NCI-H2171 treated with DMSO at 0.1 percent for 48 hours (cell line): ENCODE measurements around the gene IMPACT.

ENCODE experiments used
- DNase-seq: peaks from one replicate; lab custom pipeline; 2025; lab: John Stamatoyannopoulos, UW

Gene IMPACT

GRCh38 chr18:24426073-24426397 is 435 bp upstream of the IMPACT start:
- DNase-seq = no peak

DNA sequence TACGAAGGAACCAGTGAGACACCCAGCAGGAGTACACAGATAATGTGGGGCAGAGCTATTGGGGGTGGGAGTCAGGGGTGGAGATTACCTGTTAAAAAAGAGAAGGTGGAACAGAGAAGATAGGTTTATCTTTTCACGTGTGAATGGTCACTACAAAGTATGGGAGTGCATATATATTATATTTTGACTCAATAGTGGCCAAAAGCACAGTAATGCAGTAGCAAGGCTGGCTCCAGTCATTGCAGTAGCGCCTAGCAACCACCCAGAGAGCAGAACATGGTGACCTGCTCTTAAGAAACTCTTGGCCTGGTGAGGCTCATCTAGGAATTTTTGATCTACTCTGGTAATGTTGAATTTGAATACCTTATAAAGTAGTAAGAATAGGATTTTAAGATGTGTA is 1.0 kb downstream of the IMPACT start:
- DNase-seq = peak; percentile 10

- DNase-seq = no peak
Observed at GRCh38 chr18:24428709-24429108, 2.2 kb downstream of the IMPACT start.

GRCh38 chr18:24429188-24429587 is 2.7 kb downstream of the IMPACT start:
- DNase-seq = no peak

- DNase-seq = no peak
Observed at GRCh38 chr18:24432618-24433017, 6.1 kb downstream of the IMPACT start.

DNA sequence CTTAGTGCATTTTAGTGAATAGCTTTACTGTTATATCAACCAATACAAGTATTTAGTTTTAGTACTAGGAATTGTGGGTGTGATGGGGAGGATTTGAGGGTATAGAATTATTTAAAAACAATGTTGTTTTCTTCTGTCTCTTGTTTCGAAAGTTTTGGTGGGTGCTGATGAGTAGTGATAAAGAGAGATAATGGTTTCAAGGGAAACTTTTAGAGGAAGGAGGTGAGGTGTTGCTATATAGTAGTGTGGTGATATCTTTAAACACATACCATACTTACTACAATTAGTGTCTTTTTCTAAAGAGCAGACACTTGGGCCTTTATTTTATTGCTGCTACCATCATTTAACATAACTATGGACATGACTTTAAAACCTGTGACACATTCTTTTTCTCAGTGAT is 10.5 kb downstream of the IMPACT start:
- no peak for DNase-seq

DNA sequence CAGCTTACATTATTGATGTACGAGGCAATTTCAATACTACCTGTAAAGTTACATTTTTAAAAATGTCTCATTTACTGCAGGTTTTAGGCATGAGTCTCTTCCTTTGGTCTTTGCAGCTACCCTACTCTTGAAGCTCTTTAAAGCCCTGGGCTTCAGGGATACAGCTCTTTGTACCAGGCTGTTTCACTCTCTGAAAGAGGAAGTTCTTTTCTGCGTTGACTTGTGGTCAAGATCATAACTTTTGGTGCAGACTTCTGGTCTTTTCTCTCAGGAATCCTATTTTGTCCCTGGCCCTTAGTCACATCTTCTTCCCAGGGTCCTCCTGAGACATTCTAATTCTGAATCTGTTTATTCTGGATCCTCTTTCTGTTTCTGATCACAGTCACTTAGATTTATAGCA is 17.4 kb downstream of the IMPACT start:
- no peak for DNase-seq

DNA sequence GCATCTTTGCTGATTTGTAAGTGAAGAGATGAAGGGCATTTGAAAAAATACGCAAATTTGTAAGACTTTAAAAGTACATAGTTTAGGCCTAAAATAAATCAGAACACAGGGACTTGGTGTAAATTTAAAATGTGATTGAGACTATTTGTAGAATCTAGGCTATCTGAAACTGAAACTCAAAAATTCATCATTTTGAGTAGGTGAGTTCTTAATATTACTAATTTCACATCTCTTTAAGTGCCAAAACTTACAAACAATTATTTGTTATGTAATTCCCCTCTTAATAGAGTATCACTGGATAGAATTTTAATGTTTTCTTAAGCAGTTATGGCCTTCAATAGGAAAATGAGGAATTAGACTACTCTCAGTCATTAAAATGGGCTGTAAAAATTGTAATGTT is 20.0 kb downstream of the IMPACT start:
- no peak for DNase-seq

DNA sequence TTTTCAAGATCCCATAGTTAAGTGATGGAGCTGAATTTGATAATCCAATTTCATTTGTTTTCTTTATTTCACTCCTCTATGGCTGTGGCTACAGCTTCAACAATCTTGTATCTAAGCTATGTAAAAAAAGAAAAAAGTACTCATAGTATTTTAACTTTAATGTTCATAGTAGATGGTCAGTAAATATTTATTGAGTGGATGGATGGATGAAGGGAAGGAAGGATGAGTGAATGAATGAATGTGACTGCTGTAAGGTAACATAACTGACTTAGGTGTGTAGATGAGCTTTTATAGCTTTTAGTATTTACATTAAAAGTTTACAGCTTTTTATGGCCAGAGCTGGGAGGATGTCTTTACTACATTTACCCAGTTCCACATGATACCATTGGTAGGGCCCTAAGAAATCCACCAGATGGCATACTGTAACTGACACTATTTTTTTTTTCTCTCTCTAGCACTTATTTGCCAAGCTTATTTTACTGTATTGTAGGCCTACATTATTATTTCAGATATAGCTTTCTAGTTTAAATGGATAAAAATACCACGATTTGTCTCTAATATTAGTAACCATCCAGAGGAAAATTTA is 20.6 kb downstream of the IMPACT start:
- peak; percentile 82 for DNase-seq

- DNase-seq = no peak
Observed at GRCh38 chr18:24447961-24448360, 21.5 kb downstream of the IMPACT start.

DNA sequence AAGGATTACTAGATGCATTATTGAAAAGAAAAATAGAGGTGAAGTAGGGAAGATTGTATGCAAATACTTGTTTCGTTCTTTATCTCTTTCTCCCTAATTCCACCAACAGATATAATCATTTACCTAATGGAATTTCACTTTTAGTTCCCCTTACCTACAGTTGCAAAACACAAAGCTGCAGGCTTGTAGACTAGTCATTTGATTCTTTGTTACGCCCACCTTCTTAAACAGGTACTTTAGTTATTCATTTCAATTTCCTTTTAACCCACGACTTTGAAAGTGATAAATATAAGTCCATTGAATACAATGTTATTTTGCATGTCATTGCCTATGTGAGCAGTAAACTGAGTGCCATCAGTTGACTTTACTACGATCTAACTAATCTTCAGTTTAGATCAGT is 30.1 kb downstream of the IMPACT start:
- no peak for DNase-seq

GRCh38 chr18:24459772-24460171 is 33.3 kb downstream of the IMPACT start:
- no peak for DNase-seq

DNA sequence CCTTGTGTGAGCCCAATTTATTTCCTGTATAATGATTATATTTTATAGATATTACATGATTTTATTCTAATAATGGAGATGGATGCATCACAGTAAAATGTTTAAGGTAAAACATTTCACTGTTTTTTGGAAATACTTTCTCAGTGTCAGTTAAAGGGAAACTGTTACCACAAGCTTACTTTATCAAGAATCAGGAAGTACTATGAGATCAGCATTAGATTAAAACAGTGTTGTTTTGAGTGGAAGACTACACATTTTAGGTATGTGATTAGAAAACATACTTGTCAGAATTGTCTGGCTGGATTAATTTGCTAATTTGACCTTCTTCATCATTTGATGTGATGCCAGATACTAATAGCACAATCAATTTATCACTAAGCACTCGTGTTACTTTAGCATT is 33.9 kb downstream of the IMPACT start, which contains the start of gene HRH4:
HRH4 (plus strand) TSS at position 250 of the 400 bp plus-strand sequence; CDS start at position 342, 92 bp downstream.
- no peak for DNase-seq

DNA sequence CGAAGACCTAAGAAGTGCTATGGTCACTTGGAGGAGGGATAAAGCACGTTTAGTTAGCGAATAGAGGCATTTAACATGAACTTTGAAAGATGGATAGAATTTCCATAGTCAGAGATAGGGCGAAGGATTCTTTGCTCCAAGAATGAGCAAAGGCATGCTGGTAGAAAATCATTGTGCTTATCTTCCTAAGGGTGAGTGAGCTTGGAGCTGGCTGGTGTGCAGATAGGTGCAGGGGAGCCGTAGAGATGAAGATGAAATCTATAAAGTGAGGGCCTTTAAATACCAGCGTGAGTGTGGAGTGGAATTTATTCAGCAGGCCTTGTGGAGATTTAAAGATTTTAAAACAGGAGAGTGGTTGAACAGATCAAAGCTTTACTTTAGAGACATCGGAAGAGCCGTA is 35.5 kb downstream of the IMPACT start:
- DNase-seq = no peak

DNA sequence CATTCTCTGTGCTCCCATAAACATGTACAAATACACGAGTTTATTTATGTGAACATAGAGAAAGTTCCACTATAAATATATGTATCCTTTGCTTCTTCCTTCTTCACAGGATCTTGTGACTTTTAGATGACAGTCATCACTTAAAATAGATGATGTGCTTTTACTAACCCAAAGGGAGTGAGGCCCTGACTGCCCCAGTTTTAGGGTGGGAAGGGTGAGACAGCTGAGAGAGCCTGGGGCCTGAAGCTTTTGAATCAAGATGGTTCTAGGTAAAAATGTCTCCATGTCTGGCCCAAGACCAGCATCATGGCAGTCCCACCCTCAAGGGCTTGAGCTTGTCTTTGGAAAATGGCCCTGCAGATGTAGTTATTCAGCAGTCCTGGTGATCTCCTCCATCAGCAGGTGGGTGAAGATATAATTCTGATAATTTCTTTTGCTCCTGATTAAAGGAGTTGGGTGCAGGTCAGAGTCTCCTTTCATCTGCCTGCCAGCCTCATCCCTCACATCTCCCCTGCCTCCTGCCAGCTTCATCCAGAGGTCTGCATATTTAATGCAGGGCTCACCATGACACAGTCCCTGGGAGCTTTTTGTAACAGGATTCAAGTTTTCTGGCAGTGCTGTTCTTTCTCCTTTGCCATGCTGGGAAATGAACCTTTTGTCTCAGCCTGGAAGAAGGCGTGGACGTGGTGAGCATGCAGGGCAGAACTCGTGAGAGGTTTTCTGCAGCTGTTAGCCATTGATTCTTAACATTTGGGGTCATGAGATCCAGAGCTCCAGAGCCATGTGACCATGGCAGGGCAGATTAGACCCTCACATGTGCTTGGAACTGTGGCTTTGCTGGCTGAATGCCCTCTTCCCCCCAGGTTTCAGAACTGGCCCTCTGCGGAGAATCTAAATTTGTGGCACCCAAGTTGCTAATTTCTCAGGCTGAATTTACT is 36.6 kb downstream of the IMPACT start:
- no peak for DNase-seq

DNA sequence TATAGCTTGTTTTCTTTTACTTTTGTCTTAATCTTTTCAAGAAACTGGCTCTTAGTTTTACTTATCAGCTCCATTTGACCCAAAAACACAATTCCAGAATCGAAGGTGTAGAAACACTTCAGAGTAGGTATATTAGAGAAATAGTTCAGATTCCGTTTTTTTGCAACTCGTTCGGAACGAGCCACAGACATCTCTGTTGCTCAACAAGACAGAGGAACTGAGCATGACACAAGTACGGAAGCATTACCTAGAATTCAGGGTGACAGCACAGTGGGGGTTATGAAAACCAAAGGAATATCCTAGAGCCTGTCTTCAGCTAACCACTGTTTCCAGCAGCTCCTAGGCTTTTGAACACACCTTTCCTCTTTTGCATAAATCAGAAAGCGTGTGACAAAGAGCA is 39.0 kb downstream of the IMPACT start:
- DNase-seq = no peak

DNA sequence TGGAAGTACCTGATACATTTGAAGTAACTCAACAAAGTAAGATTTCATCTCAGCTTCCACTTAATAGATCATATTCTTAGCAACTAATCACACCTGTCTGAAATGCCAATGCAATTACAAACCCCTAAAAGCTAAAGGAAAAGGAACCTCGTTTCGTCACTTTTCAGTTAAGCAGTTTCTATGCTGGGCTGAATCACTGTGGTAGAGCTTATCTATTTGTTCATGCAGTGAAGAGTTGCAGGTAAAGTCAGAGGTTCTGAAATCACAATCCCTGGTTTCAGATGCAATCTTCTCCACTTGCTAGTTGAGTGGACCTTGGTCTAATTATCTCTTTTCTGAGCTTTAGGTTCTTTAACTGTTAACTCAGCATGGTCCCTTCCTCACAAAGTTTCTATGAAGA is 40.3 kb downstream of the IMPACT start:
- DNase-seq = no peak

DNA sequence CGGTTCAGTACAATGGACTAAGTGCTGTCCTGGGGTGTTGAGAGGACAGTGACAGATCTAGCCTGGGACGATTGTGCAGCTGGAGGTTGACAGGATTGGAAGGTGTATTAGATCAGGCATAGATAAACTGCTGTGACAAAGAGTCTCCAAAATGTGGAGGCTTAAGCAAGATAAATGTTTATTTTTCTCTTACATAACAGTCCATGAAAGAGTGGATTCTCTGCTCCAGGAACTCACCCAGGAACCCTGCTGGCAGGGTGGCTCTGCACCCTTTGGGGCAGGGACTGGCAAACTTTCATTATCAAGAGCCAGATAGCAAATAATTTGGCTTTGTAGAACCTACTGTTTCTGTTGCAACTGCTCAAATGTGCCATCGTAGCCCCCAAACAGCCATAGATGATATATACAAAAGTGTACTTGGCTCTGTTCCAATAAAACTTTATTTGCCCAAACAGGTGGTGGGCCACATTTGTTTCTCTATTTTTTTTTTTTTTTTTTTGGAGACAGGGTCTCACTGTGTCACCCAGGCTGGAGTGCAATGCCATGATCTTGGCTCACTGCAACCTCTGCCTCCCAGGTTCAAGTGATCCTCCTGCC is 43.6 kb downstream of the IMPACT start:
- no peak for DNase-seq

DNA sequence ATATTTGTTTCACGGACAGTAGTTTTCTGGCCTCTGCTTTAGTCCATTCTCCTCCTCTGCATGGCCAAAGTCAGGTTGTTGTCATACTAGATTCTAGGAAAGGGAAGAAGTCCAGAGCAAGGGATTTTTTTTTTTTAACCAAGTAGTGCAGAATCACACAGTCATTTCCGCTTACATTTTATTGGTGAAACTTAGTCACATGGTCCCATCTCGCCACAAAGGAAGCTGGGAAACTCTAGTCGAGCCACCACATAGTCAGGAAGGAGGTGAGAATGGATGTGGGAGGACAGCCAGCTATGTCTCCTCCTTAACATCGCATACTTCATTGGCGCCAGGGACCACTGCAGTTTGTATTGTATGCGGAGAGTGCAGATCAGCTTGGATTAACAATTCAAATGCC is 44.3 kb downstream of the IMPACT start:
- DNase-seq = no peak

GRCh38 chr18:24472591-24472990 is 46.1 kb downstream of the IMPACT start:
- DNase-seq = no peak

- DNase-seq = no peak
Observed at GRCh38 chr18:24474406-24474805, 47.9 kb downstream of the IMPACT start.

DNA sequence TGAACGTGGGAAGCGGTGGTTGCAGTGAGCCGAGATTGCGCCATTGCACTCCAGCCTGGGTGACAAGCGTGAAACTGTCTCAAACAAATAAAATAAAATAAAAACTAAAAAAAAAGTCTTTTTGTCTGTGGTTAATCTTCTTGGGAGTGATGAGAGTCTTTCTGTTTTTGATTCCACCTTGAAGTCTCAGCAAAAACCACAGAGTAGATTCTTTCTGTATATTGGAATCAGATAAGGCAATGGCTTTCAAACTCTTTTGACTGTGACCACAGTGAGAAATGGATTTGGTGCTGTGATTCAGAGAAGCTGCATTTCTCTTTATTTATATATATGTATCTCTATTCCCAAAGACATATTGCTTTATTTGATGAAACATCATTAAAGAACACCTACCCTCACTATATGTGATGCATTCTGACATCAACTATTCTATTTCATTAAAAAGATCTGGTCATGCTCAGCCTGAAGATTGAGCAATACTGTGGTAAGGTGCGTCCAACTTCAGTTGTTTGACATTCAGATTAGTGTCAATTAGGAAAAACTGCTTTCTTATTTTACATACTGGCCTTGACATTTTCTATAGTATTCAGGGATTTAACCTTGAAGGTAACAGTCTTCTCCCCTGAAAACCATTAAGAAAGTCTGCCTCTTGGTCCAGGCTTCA is 49.6 kb downstream of the IMPACT start:
- no peak for DNase-seq

DNA sequence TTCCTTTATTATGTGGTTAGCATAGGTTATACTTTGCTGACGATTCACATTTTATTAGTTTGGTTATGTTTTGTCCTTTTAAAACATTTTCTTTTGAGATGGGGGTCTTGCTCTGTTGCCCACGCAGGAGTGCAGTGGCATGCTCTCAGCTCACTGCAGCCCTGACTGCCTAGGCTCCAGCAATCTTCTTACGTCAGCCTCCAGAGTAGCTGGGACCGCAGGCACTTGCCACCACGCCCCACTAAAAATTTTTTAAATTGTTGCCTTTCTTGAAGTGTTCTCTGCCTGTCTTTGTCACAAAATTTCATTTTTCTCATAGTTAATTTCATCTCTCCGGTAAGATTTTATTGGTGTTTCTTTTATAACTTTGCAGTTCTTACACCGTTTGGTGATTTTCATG is 52.9 kb downstream of the IMPACT start:
- DNase-seq = no peak
